HL-60 (cell line): ENCODE measurements around the gene TUBA1A.
"Not testable (repeated sequence)": the region's sequence is repeated elsewhere in the genome, so short reads cannot be mapped to it uniquely, and the experiment has no call there.

ENCODE experiments used
- DNase-seq, 2 experiments: peaks; one replicate each; pipeline ENCODE4 v3.0.0-alpha.2; 2010 to 2020; ENCODE audit warnings: low read depth in 1 of 2, low spot score in 1 of 2
- H3K27ac ChIP-seq: fragments of 250-450 bp; sonication (Bioruptor Pico); replicated peaks from 2 replicates; pipeline ENCODE4 v1.5.1; 2020; ENCODE audit warnings: mild to moderate bottlenecking, moderate library complexity
- H3K27me3 ChIP-seq: fragments of 250-450 bp; sonication (Bioruptor Pico); 2 replicates; pipeline ENCODE4 v1.5.1; 2021; ENCODE audit warnings: mild to moderate bottlenecking, moderate library complexity; ENCODE audit not compliant: insufficient read depth, poor library complexity, severe bottlenecking
- H3K4me3 ChIP-seq: replicated peaks from 2 replicates; pipeline ENCODE4 v1.5.1; 2011; ENCODE audit warnings: mild to moderate bottlenecking, control low read depth, low read length; ENCODE audit not compliant: insufficient read depth
- GABPA ChIP-seq: IDR thresholded peaks from 2 replicates; pipeline ENCODE4 v1.6.1; 2012; ENCODE audit warnings: low read depth
- POLR2AphosphoS5 ChIP-seq: IDR thresholded peaks from 2 replicates; pipeline ENCODE4 v1.6.1; 2012; ENCODE audit warnings: low read depth
- SPI1 ChIP-seq: IDR thresholded peaks from 2 replicates; pipeline ENCODE4 v1.6.1; 2012; ENCODE audit warnings: low read depth, mild to moderate bottlenecking, borderline replicate concordance
- TF ChIP-seq, protein P1 (sequence below): IDR thresholded peaks from 2 replicates; pipeline ENCODE4 v1.6.1; 2012; ENCODE audit warnings: low read depth; ENCODE audit not compliant: insufficient replicate concordance
- TF ChIP-seq, protein P2 (sequence below): IDR thresholded peaks from one replicate; pipeline ENCODE4 v1.5.1; 2011; ENCODE audit warnings: low read length, control low read depth, inconsistent platforms; ENCODE audit not compliant: insufficient read depth

TUBA1A gene

GRCh38 chr12:49170924-49171323, 18.0 kb downstream of the TUBA1A start:
- TF ChIP-seq POLR2AphosphoS5 (no peak), GABPA (no peak)
- Histone ChIP-seq H3K4me3 (no peak overlapping the region), H3K27me3 (no peaks in the 10 kb centered on the region)

DNA sequence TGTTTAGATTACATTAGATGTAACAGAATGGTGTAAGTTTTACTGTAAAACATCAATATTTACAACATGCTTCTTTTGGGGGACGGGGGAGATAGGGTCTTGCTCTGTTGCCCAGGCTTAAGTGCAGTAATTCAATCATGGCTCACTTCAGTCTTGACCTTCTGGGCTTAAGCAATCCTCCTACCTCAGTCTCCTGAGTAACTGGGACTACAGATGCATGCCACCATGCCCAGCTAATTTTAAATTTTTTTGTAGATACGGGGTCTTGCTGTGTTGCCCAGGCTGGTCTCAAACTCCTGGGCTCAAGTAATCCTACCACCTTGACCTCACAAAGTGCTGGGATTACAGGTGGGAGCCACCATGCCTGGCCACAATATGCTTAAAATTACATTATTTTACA, 23.8 kb downstream of the TUBA1A start:
- Histone ChIP-seq H3K4me3 (no peak overlapping the region), H3K27me3 (no peaks in the 10 kb centered on the region), H3K27ac (no peak overlapping the region)
- TF ChIP-seq SPI1 (no peak), GABPA (no peak), POLR2AphosphoS5 (no peak)
- TF ChIP-seq, protein P1, sequence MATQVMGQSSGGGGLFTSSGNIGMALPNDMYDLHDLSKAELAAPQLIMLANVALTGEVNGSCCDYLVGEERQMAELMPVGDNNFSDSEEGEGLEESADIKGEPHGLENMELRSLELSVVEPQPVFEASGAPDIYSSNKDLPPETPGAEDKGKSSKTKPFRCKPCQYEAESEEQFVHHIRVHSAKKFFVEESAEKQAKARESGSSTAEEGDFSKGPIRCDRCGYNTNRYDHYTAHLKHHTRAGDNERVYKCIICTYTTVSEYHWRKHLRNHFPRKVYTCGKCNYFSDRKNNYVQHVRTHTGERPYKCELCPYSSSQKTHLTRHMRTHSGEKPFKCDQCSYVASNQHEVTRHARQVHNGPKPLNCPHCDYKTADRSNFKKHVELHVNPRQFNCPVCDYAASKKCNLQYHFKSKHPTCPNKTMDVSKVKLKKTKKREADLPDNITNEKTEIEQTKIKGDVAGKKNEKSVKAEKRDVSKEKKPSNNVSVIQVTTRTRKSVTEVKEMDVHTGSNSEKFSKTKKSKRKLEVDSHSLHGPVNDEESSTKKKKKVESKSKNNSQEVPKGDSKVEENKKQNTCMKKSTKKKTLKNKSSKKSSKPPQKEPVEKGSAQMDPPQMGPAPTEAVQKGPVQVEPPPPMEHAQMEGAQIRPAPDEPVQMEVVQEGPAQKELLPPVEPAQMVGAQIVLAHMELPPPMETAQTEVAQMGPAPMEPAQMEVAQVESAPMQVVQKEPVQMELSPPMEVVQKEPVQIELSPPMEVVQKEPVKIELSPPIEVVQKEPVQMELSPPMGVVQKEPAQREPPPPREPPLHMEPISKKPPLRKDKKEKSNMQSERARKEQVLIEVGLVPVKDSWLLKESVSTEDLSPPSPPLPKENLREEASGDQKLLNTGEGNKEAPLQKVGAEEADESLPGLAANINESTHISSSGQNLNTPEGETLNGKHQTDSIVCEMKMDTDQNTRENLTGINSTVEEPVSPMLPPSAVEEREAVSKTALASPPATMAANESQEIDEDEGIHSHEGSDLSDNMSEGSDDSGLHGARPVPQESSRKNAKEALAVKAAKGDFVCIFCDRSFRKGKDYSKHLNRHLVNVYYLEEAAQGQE: no peak
- TF ChIP-seq, protein P2, sequence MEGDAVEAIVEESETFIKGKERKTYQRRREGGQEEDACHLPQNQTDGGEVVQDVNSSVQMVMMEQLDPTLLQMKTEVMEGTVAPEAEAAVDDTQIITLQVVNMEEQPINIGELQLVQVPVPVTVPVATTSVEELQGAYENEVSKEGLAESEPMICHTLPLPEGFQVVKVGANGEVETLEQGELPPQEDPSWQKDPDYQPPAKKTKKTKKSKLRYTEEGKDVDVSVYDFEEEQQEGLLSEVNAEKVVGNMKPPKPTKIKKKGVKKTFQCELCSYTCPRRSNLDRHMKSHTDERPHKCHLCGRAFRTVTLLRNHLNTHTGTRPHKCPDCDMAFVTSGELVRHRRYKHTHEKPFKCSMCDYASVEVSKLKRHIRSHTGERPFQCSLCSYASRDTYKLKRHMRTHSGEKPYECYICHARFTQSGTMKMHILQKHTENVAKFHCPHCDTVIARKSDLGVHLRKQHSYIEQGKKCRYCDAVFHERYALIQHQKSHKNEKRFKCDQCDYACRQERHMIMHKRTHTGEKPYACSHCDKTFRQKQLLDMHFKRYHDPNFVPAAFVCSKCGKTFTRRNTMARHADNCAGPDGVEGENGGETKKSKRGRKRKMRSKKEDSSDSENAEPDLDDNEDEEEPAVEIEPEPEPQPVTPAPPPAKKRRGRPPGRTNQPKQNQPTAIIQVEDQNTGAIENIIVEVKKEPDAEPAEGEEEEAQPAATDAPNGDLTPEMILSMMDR: no peak
- DNase-seq: no peak

More at GRCh38 chr12:49170924-49171323, 18.0 kb downstream of the TUBA1A start:
- H3K27ac ChIP-seq: no peak overlapping the region
- no peak for DNase-seq

DNA sequence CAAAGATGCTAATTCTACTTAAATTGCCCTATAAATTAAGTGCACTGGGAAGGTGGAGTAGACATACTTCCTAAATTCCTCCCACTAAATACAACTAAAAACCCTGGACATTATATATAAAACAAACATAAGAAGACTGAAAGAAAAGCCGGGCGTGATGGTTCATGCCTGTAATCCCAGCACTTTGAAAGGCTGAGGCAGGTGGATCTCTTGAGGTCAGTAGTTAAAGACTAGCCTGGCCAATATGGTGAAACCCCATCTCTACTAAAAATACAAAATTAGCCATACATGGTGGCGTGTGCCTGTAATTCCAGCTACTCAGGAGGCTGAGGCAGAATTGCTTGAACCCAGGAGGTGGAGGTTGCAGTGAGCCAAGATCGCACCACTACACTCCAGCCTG, 27.0 kb downstream of the TUBA1A start:
- not testable (repeated sequence) for H3K27ac ChIP-seq, H3K27me3 ChIP-seq, H3K4me3 ChIP-seq, DNase-seq

DNA sequence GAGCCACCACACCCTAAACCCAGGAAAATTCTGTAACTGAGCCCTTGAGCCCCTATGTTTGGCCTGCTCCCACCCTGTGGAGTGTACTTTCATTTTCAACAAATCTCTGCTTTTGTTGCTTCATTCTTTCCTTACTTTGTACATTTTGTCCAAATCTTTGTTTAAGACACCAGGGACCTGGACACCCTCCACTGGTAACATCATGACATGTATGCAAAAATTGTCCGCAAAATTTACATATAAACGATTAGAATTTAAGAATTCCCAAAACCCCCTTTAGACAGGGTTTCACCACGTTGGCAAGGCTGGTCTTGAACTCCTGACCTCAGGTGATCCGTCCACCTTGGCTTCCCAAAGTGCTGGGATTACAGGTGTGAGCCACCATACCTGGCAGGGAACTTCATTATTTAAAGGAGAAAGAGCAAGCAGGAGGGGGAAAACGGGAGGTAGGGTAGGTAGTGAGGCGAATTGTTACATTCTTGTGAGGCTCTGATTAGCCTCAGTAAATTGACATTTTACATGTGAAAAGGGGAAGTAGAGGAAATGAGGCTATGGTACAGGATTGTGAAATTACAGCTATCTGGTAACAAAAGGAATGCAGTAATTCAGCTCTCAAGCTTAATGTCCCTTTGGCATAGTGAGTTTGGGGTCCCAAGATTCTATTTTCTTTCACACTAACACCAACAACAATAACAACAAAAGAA, 27.6 kb downstream of the TUBA1A start:
- H3K4me3 ChIP-seq: no peak overlapping the region
- TF ChIP-seq, protein P2: no peak
- TF ChIP-seq SPI1: peak; percentile 77; the same call in 1 of the 2 replicates
- H3K27me3 ChIP-seq: no peaks in the 10 kb centered on the region
- peak; percentile 40 to 51 for DNase-seq
- H3K27ac ChIP-seq: no peak overlapping the region

GRCh38 chr12:49160399-49160798, 28.5 kb downstream of the TUBA1A start:
- no peak for DNase-seq
- Histone ChIP-seq H3K27ac (no peak overlapping the region), H3K4me3 (no peak overlapping the region)

More at GRCh38 chr12:49160399-49160798, 28.5 kb downstream of the TUBA1A start:
- H3K27me3 ChIP-seq: no peaks in the 10 kb centered on the region
- TF ChIP-seq, protein P1: no peak
- TF ChIP-seq GABPA: no peak
- no peak for TF ChIP-seq SPI1
- TF ChIP-seq, protein P2: no peak
- TF ChIP-seq POLR2AphosphoS5: no peak
